OCI-LY7 (cell line): ENCODE measurements around the gene YBX3. TPM values are rescaled to one million over a fixed set of nuclear protein-coding genes. Genes with fewer than 3 reads are reported as not detected.

ENCODE experiments used
- BruUV-seq: library from RNA; stranded (reverse); fragments of 400-500 nt; replicated peaks from 2 replicates; lab custom pipeline; 2021; lab: Mats Ljungman, UMichigan
- CTCF ChIA-PET: fragments of 300-600 bp; sonication (Branson Sonifier 250); formaldehyde crosslinking; loops from one replicate; lab custom pipeline; 2022; ENCODE audit warnings: antibody characterized with exemption; ENCODE audit not compliant: unreplicated experiment; lab: Charles Lee
- POLR2A ChIA-PET: fragments of 300-600 bp; sonication (Branson Sonifier 250); formaldehyde crosslinking; loops from one replicate; lab custom pipeline; 2022; ENCODE audit warnings: antibody characterized with exemption; lab: Charles Lee
- DNase-seq: peaks from one replicate; pipeline ENCODE4 v3.0.0-alpha.2; 2015; ENCODE audit warnings: low spot score
- H2AFZ ChIP-seq: fragments of 200-600 bp; sonication (generic), shearing (Covaris generic); 2 replicates; pipeline ENCODE4 v1.6.1; 2014; ENCODE audit warnings: mild to moderate bottlenecking, antibody characterized with exemption, low read length, moderate library complexity
- H3K27ac ChIP-seq: fragments of 200-600 bp; sonication (generic); 2 replicates; pipeline ENCODE4 v1.5.1; 2014; ENCODE audit warnings: mixed run types, low read depth, mild to moderate bottlenecking, moderate library complexity, low read length, inconsistent platforms; ENCODE audit not compliant: poor library complexity, severe bottlenecking
- H3K36me3 ChIP-seq: fragments of 200-600 bp; sonication (generic); 2 replicates; pipeline ENCODE4 v1.6.1; 2014; ENCODE audit warnings: mild to moderate bottlenecking, antibody characterized with exemption, low read length, moderate library complexity, mixed read lengths; ENCODE audit not compliant: insufficient read depth
- H3K4me1 ChIP-seq: fragments of 200-600 bp; sonication (generic); 2 replicates; pipeline ENCODE4 v1.5.1; 2014; ENCODE audit warnings: mild to moderate bottlenecking, low read length; ENCODE audit not compliant: insufficient read depth, poor library complexity, severe bottlenecking
- H3K4me2 ChIP-seq: fragments of 200-600 bp; sonication (generic); 2 replicates; pipeline ENCODE4 v1.6.1; 2014; ENCODE audit warnings: mild to moderate bottlenecking, low read length
- H3K4me3 ChIP-seq: fragments of 200-600 bp; sonication (generic); 2 replicates; pipeline ENCODE4 v1.5.1; 2014; ENCODE audit warnings: mild to moderate bottlenecking, low read depth, low read length; ENCODE audit not compliant: poor library complexity, severe bottlenecking
- H3K79me2 ChIP-seq: fragments of 200-600 bp; sonication (generic); 2 replicates; pipeline ENCODE4 v1.6.1; 2016; ENCODE audit warnings: low read depth, mild to moderate bottlenecking, low read length, moderate library complexity, mixed read lengths; ENCODE audit not compliant: insufficient read depth
- H3K9me2 ChIP-seq: fragments of 200-600 bp; sonication (generic); 2 replicates; pipeline ENCODE4 v1.6.1; 2016; ENCODE audit warnings: mild to moderate bottlenecking, low read length, mixed read lengths; ENCODE audit not compliant: insufficient read depth
- H3K9me3 ChIP-seq: fragments of 200-600 bp; sonication (generic); 2 replicates; pipeline ENCODE4 v1.6.1; 2014; ENCODE audit warnings: mild to moderate bottlenecking, mixed run types, low read length, mixed read lengths
- H4K20me1 ChIP-seq: fragments of 200-600 bp; sonication (generic); 2 replicates; pipeline ENCODE4 v1.6.1; 2014; ENCODE audit warnings: mild to moderate bottlenecking, antibody characterized with exemption, low read length, moderate library complexity, mixed read lengths; ENCODE audit not compliant: insufficient read depth
- CTCF ChIP-seq: fragments of 200-600 bp; sonication (generic); conservative IDR thresholded peaks from 2 replicates; pipeline ENCODE4 v1.5.1; 2014; ENCODE audit warnings: mild to moderate bottlenecking, antibody characterized with exemption, low read length, moderate library complexity, mixed read lengths
- EZH2phosphoT487 ChIP-seq: fragments of 200-600 bp; sonication (generic); IDR thresholded peaks from 2 replicates; pipeline ENCODE4 v1.6.1; 2018; ENCODE audit warnings: low read depth, borderline replicate concordance, mild to moderate bottlenecking, mixed run types, antibody characterized with exemption, low read length, moderate library complexity, mixed read lengths
- intact Hi-C: fragments of 100-400 bp; cut with micrococcal nuclease; formaldehyde crosslinking; loops from one replicate; pipeline ENCODE4 v1.10.0; 2022; ENCODE audit not compliant: unreplicated experiment
- total RNA-seq, 2 experiments: library from RNA; depleted of rRNA in 1 of 2; stranded (reverse); fragments of >200 nt in 1 of 2; shearing (Covaris generic) in 1 of 2; gene quantifications; 2 replicates each; pipeline ENCODE4 v1.2.3, GENCODE V29; 2014 to 2022

Gene YBX3
- total RNA-seq, 2 experiments from 2014 or later = 97.5 to 223 TPM

GRCh38 chr12:10732549-10732948 is 9.4 kb upstream of the YBX3 start:
- Histone ChIP-seq H3K27ac (no peak overlapping the region), H2AFZ (no peak overlapping the region), H4K20me1 (no peaks in the 10 kb centered on the region), H3K79me2 (no peaks in the 10 kb centered on the region), H3K9me3 (no peaks in the 10 kb centered on the region), H3K4me2 (no peak overlapping the region), H3K4me3 (no peak overlapping the region), H3K36me3 (no peaks in the 10 kb centered on the region), H3K4me1 (no peaks in the 10 kb centered on the region), H3K9me2 (no peaks in the 10 kb centered on the region)
- intact Hi-C loops = no loop called here
- no peak for DNase-seq
- TF ChIP-seq EZH2phosphoT487 (no peak), CTCF (no peak)
- POLR2A ChIA-PET = interaction anchor here (0.6 to 1.4 kb wide), 4 partner anchors 9 to 721 kb away, joined by 3 read pairs; partner anchors contain the start of gene YBX3
- CTCF ChIA-PET = no interaction called here
- BruUV-seq = no TSS peak

GRCh38 chr12:10732066-10732465 is 8.9 kb upstream of the YBX3 start:
- no TSS peak for BruUV-seq
- CTCF ChIA-PET = no interaction called here
- no peaks in the 10 kb centered on the region for H3K9me2 ChIP-seq

More at GRCh38 chr12:10732066-10732465, 8.9 kb upstream of the YBX3 start:
- DNase-seq = no peak
- H3K36me3 ChIP-seq = no peaks in the 10 kb centered on the region
- no peaks in the 10 kb centered on the region for H3K4me1 ChIP-seq
- intact Hi-C loops = no loop called here
- POLR2A ChIA-PET = interaction anchor here (0.7 to 1.4 kb wide), 3 partner anchors 9 to 721 kb away, joined by 3 read pairs; partner anchors contain the start of gene YBX3
- no peaks in the 10 kb centered on the region for H3K9me3 ChIP-seq
- no peak overlapping the region for H2AFZ ChIP-seq
- no peak overlapping the region for H3K27ac ChIP-seq
- TF ChIP-seq EZH2phosphoT487 (no peak), CTCF (no peak)
- H4K20me1 ChIP-seq = no peaks in the 10 kb centered on the region
- no peak overlapping the region for H3K4me3 ChIP-seq
- no peak overlapping the region for H3K4me2 ChIP-seq
- no peaks in the 10 kb centered on the region for H3K79me2 ChIP-seq
